Mesenteric fat pad (tissue), 1 donor: ENCODE measurements around the gene ZCCHC7. TPM values are rescaled to one million over a fixed set of nuclear protein-coding genes. Genes with fewer than 3 reads are reported as not detected.
"Not testable (repeated sequence)": the region's sequence is repeated elsewhere in the genome, so short reads cannot be mapped to it uniquely, and the experiment has no call there.

Experiments used
- DNase-seq: peaks from one replicate; pipeline ENCODE4 v3.0.0-alpha.2; 2020; ENCODE audit warnings: low spot score
- total RNA-seq: library from RNA; stranded (reverse); fragmentation: NEBNext Ultra II Directional; extraction: Animal tissue kit (Norgen Biotek cat#: 25700); gene quantifications from one replicate; pipeline ENCODE4 v1.2.1, GENCODE V29; 2021
- donor health status: DM: yes; HTN: yes; CAD: no.

Gene ZCCHC7
- total RNA-seq, 1 donor from 2014 or later: 19.4 TPM

DNA sequence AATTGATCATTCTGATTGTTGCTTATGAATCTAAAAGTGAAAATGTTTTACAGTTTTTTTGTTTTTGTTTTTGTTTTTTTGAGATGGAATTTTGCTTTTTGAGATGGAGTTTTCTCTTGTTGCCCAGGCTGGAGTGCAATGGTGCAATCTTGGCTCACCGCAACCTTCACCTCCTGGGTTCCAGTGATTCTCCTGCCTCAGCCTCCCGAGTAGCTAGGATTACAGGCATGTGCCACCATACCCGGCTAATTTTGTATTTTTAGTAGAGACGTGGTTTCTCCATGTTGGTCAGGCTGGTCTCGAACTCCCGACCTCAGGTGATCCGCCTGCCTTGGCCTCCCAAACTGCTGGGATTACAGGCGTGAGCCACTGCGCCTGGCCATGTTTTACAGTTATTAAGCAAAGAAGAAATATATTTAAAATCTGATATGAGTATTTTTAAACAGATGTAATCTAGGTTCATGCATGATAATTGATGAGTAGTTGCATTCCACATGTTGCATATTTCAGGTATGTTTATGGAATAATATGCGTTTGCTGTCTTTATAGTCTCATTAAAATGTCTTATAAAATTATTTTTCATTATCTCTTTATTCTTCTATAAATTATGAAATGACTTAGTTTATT lies 171.4 kb downstream of the ZCCHC7 start:
- not testable (repeated sequence) for DNase-seq

DNA sequence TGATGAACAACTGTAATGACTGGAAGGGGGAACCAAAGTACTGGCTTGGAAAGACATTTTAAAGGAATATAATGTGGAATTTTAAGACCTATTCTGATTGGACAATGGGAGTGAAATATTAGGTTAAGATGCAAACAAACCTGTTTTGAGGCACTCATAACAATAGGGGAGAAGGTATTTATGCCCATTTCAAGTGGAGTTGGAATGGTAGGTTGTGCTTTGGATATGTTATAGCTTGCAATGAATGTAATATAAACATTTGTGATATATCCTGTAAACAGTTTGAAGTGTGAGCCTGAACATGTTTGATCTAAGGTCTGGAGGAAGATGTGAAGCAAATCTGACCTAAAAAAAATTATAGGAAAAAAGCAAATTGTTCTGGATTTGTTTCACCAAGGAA lies 172.5 kb downstream of the ZCCHC7 start:
- no peak for DNase-seq

DNA sequence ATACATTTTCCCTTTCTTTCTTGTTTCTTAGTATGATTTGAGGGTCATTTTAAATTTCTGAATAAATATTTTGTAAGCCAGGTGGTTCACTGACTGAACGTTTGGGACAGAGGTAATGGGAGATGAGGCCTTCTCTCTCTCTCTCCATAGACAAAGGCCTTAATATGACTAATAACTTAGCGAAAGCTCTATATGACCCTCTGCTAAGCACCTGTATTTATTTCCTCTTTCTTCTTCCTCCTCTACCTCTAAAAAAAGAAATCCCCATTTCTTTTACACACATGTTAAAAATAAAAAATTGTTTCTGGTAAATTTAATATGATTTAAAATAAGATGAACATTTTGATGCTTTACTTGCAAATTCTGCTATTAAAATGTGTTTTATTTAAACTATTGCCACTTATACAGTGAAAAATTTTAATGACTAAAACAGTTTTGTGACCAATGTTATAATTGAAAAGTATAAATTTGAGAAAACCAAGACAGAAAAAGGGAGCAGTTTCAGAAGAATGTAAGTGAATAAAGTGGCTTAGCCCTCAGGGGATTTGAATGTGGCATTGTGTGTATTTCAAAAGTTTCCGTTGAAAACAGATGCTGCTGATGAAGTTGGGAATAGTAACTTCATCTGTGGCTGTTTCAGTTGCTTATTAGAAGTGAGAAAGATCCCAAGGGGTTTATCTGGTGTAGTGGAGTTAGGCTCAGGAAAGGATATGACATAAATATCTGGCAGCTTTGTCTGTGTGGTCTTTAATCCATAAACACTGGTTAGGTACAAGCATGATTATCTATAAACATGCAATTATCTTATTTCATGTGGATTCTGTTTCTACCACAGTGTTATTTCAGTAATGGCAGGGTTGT lies 173.5 kb downstream of the ZCCHC7 start:
- no peak for DNase-seq

DNA sequence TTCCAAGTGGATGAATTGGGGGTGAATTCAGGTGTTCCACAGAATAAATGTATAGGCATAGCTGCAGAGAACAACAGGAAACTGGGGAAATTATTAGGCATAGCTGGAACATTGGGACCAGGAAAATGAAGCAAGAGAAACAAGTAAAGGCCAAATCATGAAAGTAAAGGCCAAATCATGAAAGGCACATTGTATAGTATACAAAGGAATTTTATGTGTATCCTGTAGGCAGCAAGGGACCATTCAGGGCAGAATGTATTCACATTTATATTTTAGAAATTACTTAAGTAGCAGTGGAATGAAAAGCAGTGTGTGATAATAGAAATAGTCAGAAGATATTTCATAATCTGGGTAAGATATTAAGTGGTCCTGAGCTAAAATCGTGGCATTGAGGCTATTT lies 174.8 kb downstream of the ZCCHC7 start:
- no peak for DNase-seq

DNA sequence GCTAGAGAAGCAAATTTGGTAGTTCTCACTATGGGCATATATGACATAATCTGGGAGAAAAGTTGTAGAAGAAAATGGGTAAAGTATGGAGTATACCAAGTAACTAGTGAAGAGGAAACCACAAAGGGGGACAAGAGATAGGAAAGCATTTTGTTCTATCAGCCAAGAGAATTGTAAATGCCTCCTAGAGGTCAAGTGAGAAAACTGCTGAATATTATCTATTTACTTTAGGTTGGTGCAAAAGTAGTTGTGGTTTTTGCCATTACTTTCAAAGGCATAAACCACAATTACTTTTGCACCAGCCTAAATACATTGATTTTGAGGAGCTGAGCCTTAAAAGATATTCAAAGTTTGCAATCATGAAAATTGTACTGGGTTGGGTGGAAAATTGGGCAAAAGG lies 175.4 kb downstream of the ZCCHC7 start:
- no peak for DNase-seq

DNA sequence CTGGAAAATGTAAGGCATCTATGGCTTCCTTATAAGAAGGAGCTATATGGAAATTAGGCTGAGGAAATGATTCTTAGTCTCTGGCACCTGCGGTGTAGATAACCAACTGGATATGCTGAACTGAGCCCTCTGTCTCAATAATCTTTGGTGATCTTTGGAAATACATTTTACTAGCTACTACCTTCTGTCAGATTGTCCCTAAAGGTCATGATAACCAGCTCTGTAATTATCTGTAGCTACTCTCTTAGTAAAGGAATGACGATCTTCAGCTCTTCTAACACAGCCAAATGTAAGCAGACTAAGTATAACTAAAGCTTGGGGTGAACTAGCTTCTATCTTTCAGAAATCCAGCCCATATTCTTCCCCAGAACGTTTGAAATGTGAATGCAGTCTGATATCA lies 177.2 kb downstream of the ZCCHC7 start:
- no peak for DNase-seq

DNA sequence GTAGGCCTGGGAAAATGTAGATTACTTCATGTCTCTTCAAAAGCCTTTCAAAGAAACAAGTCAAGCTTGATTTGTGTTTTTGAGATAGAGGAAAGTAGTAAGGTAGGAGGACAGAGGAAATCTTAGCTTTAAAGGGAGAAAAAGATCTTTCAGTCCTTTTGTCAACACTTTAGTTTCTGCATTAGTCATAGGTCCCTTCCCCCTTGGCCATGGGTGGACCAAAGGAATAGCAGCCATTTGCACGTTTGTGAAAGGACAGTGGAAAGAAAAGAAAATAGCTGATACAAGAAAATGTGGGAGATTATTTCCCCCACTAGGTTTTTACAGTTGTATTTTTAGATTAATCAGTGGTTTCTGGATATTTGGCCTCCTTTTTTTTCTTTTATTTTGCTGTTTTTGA lies 180.2 kb downstream of the ZCCHC7 start:
- no peak for DNase-seq

DNA sequence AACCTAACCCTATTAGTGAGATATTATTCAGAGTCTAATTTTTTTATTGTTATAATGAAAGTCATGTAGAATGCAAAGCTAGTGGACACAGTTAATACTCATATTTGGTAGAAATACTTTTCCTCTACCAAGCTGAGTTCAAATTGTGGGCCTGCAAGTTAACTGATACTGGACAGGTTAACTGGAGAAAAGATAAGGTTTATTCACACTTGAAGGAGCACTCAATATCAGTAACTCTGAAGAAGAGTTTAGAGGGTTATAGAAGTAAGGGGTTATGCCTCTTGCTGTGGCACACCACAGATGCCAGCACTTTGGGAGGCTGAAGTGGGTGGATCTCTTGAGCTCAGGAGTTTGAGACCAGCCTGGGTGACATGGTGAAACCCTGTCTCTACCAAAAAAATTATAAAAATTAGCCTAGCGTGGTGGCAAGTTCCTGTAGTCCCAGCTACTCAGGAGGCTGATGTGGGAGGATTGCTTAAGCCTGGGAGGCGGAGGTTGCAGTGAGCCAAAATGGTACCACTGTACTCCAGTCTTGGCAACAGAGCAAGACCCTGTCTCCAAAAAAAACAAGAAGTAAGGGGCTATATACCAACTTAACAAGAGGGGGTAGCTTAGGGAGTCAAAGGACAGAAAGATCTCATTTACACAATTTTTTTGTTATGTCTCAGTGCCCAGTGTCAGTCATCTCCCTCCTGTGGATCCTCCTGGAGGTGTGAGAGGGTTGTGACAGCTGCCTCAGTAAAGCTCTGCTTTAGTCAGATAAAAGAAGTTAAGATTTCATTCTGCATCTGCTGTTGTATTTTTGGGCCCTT lies 180.9 kb downstream of the ZCCHC7 start:
- no peak for DNase-seq

DNA sequence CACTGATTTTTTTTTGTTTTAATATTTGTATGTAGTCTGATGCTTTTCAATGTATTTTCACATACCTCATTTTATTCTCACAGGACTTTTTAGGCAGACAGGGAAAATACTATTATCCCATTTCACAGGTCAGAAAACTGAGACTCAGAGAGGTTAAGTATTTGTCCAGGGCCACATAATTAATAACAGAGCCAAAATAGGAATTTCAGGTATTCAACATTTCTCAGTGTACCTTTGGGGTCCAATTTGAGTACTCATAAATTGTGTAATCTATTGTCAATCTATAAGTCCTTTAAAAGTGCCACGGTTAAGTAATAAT lies 181.4 kb downstream of the ZCCHC7 start:
- DNase-seq: no peak

DNA sequence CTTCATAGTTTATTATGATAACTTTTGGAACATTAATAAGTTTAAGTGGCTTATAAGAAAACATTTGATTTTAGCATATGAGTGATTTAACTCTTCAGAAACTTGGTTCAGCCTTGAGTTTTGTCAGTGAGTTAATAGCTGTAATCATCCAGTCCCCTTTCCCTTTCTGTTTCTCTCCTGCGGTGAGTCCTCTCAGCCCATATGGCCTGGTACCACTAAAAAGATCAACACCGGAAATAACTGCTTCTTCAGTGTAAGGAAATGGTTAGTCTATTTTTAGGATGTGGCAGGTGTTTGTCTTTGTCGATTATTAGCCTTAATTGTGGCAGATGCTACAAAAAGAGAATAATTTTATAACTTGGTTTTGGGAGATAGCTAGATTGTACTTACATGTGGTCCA lies 181.9 kb downstream of the ZCCHC7 start:
- DNase-seq: no peak

DNA sequence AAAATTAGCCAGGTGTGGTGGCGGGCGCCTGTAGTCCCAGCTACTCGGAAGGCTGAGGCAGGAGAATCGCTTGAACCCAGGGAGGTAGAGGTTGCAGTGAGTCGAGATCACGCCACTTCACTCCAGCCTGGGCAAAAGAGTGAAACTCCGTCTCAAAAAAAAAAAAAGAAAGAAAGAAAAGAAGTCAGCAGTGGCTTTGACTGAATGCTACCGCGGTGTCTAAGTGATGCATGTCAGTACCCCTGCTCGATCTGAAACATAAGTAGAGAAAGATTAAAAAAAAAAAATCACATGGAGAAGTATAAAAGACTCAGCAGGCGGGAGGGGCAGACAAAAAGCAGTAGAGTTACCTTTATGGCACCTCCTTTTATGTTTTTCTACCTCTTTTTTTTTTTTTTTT lies 182.9 kb downstream of the ZCCHC7 start:
- DNase-seq: not testable (repeated sequence)

DNA sequence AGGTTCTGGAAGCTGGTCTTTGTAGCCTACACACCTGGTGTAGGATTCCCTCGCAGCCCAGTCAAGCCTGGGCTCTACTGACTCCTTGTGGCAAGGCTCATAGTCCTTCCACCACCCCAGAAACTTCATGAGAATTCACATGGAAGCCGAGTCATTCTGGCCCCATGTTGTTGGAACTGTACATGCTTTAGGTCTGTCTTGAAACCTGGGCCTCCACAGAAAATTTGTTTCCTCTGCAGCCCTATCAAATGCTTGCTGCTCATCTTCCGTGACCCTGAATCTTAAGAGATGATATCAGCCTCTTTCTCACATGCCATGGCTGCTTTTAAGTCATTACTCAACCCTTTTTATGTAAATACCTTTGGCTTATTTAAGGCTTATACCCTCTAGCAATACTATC lies 188.8 kb downstream of the ZCCHC7 start:
- DNase-seq: no peak

DNA sequence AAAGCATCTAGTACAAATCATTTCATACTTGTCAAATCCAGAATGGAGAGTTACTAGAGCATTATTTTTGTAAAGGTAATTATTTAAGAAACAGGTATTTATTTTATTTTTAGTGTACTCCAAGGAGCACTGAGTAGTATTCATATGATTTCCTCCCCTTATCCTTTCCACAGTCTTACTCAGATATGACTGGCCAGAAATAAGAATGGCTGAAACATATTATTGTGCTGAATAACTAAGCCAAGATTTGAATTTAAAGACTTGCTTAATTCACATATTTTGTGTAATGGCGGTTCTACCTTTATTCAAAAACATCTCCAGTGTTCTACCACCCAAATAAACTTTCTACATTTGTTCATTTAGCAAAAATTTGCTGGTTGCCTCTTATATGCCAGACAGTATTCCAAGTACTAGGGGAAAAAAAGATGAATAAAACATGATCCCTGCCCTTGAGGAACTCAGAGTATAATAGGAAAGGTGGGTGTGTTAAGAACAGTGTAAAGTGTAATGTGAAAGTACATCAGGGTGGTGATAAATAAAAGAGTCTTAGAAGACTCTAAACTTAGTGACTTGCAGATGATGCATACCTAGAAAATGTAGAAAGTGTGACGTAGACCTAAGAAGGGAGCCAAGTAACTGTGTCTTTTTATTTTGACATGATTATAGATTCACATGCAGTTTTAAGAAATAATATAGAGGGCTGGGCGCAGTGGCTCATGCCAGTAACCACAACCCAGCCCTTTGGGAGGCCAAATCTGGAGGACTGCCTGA lies 191.7 kb downstream of the ZCCHC7 start:
- no peak for DNase-seq

DNA sequence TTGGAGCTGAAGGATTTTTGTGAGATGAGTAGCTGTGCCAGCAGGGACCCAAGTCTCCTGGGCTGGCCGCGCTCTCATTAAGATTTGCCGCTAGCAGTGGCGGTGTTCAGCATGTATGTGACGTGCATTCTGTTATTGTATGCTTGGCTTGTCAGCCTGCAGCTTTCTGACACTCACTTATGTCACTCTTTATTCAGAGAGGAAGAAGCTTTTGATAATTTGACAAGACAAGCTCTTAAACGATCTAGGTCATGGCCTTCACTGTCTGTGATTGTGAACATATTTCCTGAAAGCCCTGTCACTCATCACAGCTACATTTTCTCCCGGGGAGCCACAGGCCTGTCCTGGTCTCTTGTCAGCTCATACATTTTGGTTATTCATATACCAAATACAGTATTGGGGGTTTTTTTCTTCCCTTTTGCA lies 203.9 kb downstream of the ZCCHC7 start:
- no peak for DNase-seq

DNA sequence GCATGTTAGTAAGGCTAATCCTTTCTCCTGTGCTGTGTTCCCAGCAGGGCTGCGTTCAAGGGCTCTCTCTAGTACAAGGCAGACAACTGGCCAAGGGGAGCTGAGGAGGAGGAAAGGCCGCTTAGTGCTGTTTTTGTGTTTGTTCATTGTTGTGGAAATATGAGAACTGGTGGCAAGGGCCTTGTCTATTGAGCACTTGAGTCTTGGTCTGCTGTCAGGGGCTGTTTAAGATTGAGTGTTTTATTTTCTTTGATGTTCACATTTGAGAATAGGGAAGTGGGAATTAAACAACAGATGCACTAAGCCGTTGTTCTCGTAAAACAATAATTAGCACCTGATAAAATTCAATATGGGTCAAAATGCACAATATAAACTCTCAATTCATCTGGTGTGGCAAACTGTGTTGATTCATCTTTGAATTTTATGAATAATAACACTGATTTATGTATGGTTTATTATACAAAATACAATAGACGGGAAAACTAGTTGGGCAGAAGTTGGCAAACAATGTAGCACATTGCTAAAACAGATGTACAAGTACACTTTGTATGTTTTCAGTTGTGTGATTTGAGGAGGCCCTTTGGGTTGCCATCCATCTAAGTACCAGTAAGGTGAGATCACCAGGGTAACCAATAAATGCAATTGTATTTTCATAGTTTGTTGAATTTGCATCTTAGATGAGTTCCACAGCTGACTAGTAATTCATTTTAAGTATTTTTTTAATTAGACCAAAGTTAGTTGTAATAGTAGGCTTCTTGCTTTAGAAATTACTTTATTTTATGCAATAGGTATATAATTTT lies 204.5 kb downstream of the ZCCHC7 start:
- no peak for DNase-seq

DNA sequence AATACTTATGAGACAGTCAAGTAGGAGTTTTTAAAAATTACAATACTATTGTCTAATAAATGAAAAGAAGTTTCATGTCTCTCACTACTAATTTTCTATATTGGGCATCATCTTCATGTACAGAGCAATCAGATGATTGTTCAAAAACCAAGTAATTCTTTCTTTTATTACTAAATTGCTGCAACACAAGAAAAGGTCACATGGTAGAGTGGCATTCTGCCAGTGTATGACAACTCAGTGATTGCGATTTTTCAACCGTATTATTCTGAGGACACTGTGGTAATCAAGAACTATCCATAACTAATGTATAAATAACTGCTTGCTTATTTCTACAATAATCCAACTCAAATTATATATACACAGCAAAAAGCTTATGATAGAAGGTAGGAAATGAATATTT lies 205.4 kb downstream of the ZCCHC7 start:
- no peak for DNase-seq

DNA sequence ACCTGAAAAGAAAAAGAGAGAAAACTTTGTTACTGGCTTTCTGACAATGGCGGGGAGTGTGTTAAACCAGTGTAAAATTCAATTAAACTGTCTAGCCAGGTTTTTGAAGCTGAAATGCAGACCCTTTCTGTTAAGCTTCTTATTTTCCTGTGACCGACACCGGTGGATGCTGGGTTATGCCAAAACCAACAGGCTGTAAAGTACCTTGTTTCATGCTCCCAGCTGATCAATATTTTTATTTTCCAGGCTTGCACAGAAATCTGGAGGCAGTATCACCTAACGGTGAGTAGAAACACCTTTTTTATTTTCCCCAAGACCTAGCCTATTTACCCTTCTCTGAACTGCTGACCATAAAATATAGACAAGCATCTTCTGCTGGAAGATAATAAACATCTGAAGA lies 207.2 kb downstream of the ZCCHC7 start:
- no peak for DNase-seq

DNA sequence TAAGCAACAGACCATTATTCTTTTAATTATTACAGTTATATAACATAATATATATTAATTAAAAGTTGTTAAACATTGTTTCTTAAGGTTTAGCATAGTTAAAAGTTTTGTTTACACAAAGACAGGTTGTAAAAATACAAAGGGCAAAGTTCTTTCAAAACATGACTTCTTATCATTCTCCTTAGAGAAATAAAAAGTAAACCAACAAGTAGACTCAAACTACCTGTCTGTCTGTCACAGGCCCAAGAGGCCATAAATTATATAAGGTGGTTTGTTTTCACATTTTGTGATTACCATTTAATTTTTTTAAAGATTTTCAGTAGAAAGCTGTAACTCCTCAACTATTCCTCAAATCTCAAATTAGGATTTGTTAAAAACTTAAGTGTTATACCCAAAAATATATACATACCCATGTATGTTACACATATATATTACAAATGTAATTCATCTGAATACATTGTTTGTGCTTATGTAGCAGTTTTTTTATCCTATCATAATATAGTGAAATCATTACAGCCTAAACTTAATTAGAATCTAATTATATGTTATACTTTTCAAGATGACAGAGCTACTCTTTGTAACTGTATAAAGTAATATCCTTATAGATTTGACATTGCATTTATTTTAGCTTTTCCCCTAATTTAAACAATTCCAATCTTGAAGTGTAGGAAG lies 208.3 kb downstream of the ZCCHC7 start:
- DNase-seq: no peak

DNA sequence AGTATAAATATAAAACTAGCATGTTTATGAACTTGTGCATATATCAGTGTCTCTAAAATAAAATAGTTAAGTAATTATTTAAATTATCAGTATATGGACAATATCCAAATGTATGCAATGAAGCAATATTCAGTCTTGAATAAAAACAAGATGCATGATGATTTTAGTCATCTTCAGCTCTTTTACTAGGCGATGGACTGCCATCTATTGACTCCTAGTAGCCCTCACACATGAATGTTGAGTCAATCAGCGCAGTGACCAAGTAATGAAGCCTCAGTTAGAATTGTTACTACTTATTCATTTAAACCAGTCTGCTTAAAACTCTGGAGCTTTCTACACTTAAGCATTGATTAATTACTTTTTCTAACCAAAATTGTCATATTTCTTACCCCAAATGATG lies 209.2 kb downstream of the ZCCHC7 start:
- no peak for DNase-seq

DNA sequence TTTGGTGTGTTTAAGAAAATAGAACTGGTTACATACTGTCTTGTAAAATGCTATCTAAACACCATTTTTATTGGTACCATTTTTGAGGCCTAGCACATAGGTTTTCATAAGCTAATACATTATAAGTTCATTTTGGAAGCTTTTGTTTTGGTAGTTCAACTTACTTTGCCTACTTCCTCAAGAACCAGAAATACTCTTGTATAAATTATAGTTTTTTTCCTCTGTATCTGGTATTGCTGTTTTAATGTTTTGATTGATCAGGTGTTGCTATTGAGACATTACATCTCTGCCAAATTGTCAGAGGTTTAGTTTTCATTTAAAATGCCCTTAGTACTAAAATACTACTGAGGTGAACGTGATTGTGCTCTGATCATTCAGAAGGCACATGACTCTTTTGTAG lies 211.5 kb downstream of the ZCCHC7 start:
- DNase-seq: no peak
